Thyroid gland (tissue), 4 donors: ENCODE results near the gene RBM23. TPM values are rescaled to one million over a fixed set of nuclear protein-coding genes. Genes with fewer than 3 reads are reported as not detected.

Experiments used
- DNase-seq, 2 donors: peaks; one replicate each; pipeline ENCODE4 v3.0.0-alpha.2; 2019
- H3K27ac ChIP-seq, 3 donors: fragments of 200-600 bp; sonication (generic); 1 replicate in 2 of 3; 2 replicates in 1 of 3; pipeline ENCODE4 v1.5.1; 2016 to 2019; ENCODE audit warnings: mild to moderate bottlenecking in 1 of 3, moderate library complexity in 1 of 3
- H3K27me3 ChIP-seq: fragments of 200-600 bp; sonication (generic); one replicate; pipeline ENCODE4 v1.5.1; 2019
- H3K36me3 ChIP-seq, 2 donors: fragments of 200-600 bp; sonication (generic); one replicate each; pipeline ENCODE4 v1.5.1; 2016 to 2019
- H3K4me1 ChIP-seq, 2 donors: fragments of 200-600 bp; sonication (generic); one replicate each; pipeline ENCODE4 v1.5.1; 2017 to 2019
- H3K4me3 ChIP-seq, 3 donors: fragments of 200-600 bp; sonication (generic); replicated peaks in 1 of 3; 1 replicate in 2 of 3; 2 replicates in 1 of 3; pipeline ENCODE4 v1.5.1; 2016; ENCODE audit warnings: mild to moderate bottlenecking in 1 of 3
- H3K9me3 ChIP-seq: fragments of 200-600 bp; sonication (generic); one replicate; pipeline ENCODE4 v1.5.1; 2017
- POLR2A ChIP-seq, 2 donors: fragments of 450-650 bp; IDR thresholded peaks; one replicate each; pipeline ENCODE4 v1.6.1; 2017; ENCODE audit warnings: antibody characterized with exemption in 2 of 2, mild to moderate bottlenecking in 2 of 2, moderate library complexity in 1 of 2
- WGBS, 2 donors: methylation state at CpG; one replicate each; pipeline ENCODE4 v1.1.5; 2017; 5-methylcytosine and 5-hydroxymethylcytosine counted together
- intact Hi-C: fragments of 100-400 bp; cut with DNase I; formaldehyde crosslinking; loops from one replicate; pipeline ENCODE4 v1.15.1; 2023
- total RNA-seq, 4 donors: library from RNA; depleted of rRNA; stranded (reverse); fragments of >200 nt; gene quantifications; one replicate each; pipeline ENCODE4 v1.2.3, GENCODE V29; 2016
- TF ChIP-seq, protein P1 (sequence below), 6 experiments: fragments of 200-600 bp in 3 of 6; fragments of 450-650 bp in 3 of 6; sonication (generic) in 3 of 6; IDR thresholded peaks; one replicate each; pipeline ENCODE4 v1.5.1; 2016 to 2019; ENCODE audit warnings: antibody characterized with exemption in 6 of 6, mild to moderate bottlenecking in 2 of 6, inconsistent platforms in 1 of 6, moderate library complexity in 1 of 6

The RBM23 gene
- total RNA-seq, 4 donors from 2014 or later = 157 to 1,409 (median 683) TPM

DNA sequence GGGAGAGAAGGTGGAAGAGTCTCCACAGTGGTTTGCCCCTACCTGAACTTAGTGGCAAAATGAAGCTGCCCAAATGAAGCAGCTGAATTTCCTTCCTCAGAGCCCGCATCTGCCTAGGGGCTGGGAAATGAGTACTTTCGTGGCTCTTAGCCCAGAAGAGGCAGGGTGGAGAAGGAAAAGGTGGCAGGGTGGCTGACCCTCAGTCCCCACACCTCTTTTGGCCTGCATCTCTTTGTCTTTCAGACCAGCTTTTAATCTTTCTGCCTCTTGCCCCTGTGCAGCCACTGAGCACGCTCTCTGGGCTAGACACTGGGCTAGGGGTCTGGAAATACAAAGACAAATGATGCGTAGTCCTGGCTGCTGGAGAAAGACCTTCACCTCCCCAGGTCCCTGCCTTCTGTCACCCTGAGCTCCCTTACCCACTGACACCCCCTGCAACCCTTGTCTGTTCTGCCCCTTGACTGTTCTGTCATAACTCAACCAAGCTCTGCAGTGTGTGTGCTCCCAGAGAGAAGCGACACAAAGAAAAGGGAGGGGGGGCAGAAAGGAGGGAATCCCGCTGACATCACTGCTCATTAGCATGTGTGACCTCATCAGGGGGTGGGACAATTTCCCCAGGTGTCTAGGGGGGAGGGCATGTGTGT, 36.3 kb downstream of the RBM23 start:
- Histone ChIP-seq H3K27ac (no peak overlapping the region), H3K27me3 (no peaks in the 10 kb centered on the region), H3K36me3 (peaks cover 10 to 19% of the 10 kb centered on the region in 2 donors), H3K4me1 (peaks cover 10 to 23% of the 10 kb centered on the region in 2 donors), H3K4me3 (no peak overlapping the region), H3K9me3 (no peaks in the 10 kb centered on the region)
- DNase-seq = peak; percentile 41 to 53
- 9 to 28% methylated on average over 6 of the region's 6 CpGs for WGBS, 2 donors
- TF ChIP-seq POLR2A (IDR thresholded peaks at IDR 0.05) = no peak
- intact Hi-C loops = no loop called here

DNA sequence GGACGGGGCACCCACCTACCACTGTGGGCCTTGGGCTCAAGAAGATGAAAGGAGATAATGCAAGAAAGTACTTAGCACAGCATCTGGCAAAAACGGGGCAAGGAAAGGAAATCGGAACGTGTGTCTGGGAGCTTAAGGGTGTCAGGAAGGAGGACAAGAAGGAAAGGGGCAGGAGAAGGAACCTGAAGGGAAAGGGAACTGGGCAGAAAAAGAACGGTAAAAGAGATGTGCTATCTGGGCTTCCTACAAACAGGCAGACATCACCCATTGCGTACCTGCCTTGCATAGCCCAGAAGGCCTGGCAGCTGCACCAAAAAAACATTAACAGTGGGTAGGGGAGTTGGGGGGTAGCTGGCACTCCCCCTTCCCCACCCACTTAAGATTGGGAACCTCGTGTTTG, 36.9 kb downstream of the RBM23 start:
- WGBS, 2 donors = 36 to 43% methylated on average over 7 of the region's 7 CpGs
- Histone ChIP-seq H3K27ac (no peak overlapping the region), H3K36me3 (peaks cover 16 to 25% of the 10 kb centered on the region in 2 donors), H3K9me3 (no peaks in the 10 kb centered on the region), H3K4me1 (peaks cover 10 to 22% of the 10 kb centered on the region in 2 donors), H3K27me3 (no peaks in the 10 kb centered on the region), H3K4me3 (no peak overlapping the region)
- no peak for TF ChIP-seq POLR2A (IDR thresholded peaks at IDR 0.05)
- TF ChIP-seq, protein P1, sequence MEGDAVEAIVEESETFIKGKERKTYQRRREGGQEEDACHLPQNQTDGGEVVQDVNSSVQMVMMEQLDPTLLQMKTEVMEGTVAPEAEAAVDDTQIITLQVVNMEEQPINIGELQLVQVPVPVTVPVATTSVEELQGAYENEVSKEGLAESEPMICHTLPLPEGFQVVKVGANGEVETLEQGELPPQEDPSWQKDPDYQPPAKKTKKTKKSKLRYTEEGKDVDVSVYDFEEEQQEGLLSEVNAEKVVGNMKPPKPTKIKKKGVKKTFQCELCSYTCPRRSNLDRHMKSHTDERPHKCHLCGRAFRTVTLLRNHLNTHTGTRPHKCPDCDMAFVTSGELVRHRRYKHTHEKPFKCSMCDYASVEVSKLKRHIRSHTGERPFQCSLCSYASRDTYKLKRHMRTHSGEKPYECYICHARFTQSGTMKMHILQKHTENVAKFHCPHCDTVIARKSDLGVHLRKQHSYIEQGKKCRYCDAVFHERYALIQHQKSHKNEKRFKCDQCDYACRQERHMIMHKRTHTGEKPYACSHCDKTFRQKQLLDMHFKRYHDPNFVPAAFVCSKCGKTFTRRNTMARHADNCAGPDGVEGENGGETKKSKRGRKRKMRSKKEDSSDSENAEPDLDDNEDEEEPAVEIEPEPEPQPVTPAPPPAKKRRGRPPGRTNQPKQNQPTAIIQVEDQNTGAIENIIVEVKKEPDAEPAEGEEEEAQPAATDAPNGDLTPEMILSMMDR (IDR thresholded peaks at IDR 0.05) = no peak
- DNase-seq = no peak
- intact Hi-C loops = no loop called here

DNA sequence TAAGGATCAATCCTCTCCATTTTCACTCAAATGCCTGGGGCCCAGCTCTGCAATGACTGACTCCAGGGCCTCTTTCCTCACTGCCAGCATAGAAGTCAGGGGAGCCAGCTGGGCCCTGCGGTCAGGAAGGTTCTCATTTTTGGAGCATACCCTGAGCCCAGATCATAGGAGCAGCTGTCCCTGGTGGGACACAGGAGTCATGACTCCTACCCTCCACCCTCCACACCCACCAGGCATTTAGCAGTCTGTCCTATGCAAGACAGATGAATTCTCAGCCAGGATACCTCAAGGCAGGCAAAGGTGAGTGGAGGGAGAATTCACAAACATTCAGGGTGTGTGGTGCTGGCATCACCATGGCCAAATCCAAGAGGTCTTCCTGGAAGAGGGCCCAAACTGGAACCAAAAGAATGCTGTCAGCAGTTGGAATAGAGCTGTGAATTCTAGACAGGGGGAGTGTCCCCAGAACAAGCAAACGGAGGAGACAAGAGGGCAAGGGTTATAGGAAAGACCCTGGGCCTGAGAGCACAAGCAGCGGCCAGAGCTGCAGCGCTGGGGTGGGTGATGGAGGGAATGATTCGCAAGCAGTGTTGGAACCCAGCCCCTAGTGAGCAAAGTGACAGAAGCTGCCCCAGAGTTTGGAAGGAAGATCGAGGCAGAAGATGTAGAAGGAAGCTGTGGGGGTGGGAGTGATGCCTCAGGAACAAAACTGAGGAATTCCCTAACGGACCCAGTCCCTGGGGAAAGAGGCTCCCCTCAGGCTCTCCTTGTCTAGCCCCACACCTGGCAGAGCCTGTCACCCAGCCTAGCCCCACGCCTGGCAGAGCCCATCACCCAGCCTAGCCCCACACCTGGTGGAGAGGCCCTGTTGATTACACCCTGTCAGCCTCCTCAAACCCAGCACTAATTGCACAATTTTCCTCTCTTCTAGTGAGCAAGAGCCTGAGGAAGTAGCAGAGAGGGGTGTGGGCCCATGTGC, 40.4 kb downstream of the RBM23 start:
- Histone ChIP-seq H3K27ac (no peak overlapping the region), H3K4me1 (peaks cover 6 to 18% of the 10 kb centered on the region in 2 donors), H3K36me3 (peaks cover 50 to 60% of the 10 kb centered on the region in 2 donors), H3K9me3 (no peaks in the 10 kb centered on the region), H3K27me3 (no peaks in the 10 kb centered on the region), H3K4me3 (no peak overlapping the region)
- intact Hi-C loops = no loop called here
- no peak for DNase-seq
- WGBS, 2 donors = 89% methylated on average over 8 of the region's 8 CpGs
- TF ChIP-seq, protein P1 (IDR thresholded peaks at IDR 0.05) = no peak
- TF ChIP-seq POLR2A (IDR thresholded peaks at IDR 0.05) = no peak

DNA sequence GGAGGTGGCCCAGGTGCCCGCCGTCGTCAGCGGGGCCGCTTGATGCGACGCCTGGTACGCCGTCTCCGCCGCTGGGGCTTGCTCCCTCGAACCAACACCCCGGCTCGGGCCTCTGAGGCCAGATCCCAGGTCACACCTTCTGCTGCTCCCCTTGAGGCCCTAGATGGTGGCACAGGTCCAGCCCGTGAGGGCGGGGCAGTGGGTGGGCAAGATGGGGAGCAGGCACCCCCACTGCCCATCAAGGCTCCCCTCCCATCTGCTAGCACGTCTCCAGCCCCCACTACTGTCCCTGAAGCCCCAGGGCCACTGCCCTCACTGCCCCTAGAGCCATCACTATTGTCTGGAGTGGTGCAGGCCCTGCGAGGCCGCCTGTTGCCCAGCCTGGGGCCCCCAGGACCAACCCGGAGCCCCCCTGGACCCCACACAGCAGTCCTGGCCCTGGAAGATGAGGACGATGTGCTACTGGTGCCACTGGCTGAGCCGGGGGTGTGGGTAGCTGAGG, 41.9 kb downstream of the RBM23 start:
- intact Hi-C loops = no loop called here
- DNase-seq = no peak
- H3K4me1 ChIP-seq = peaks cover 7 to 13% of the 10 kb centered on the region in 2 donors
- H3K27me3 ChIP-seq = no peaks in the 10 kb centered on the region
- H3K9me3 ChIP-seq = no peaks in the 10 kb centered on the region
- H3K4me3 ChIP-seq = no peak overlapping the region
- H3K27ac ChIP-seq = no peak overlapping the region
- TF ChIP-seq POLR2A (IDR thresholded peaks at IDR 0.05) = no peak
- TF ChIP-seq, protein P1 (IDR thresholded peaks at IDR 0.05) = no peak
- WGBS, 2 donors = 93 to 97% methylated on average over 5 to 17 of the region's 22 CpGs
- peaks cover 50 to 63% of the 10 kb centered on the region in 2 donors for H3K36me3 ChIP-seq

DNA sequence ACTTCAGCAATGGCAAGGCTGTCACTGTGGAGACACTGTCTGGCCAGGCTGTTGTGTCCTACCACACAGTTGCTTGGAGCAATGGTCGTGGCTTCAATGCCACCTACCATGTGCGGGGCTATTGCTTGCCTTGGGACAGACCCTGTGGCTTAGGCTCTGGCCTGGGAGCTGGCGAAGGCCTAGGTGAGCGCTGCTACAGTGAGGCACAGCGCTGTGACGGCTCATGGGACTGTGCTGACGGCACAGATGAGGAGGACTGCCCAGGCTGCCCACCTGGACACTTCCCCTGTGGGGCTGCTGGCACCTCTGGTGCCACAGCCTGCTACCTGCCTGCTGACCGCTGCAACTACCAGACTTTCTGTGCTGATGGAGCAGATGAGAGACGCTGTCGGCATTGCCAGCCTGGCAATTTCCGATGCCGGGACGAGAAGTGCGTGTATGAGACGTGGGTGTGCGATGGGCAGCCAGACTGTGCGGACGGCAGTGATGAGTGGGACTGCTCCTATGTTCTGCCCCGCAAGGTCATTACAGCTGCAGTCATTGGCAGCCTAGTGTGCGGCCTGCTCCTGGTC, 43.1 kb downstream of the RBM23 start:
- H3K4me1 ChIP-seq = peaks cover 7 to 13% of the 10 kb centered on the region in 2 donors
- no peak overlapping the region for H3K27ac ChIP-seq
- intact Hi-C loops = no loop called here
- H3K27me3 ChIP-seq = no peaks in the 10 kb centered on the region
- no peak for TF ChIP-seq POLR2A (IDR thresholded peaks at IDR 0.05)
- TF ChIP-seq, protein P1 (IDR thresholded peaks at IDR 0.05) = no peak
- DNase-seq = no peak
- no peak overlapping the region for H3K4me3 ChIP-seq
- WGBS, 2 donors = 98% methylated on average over 13 to 17 of the region's 20 CpGs
- H3K9me3 ChIP-seq = no peaks in the 10 kb centered on the region
- H3K36me3 ChIP-seq = peaks cover 50 to 63% of the 10 kb centered on the region in 2 donors
